ENCODE data around the gene SNX19. TPM values are rescaled to one million over a fixed set of nuclear protein-coding genes. Genes with fewer than 3 reads are reported as not detected.

SNX19 gene
- total and polyA plus RNA-seq, 2 experiments from 2014 or later = 5.2 to 30.0 TPM

DNA sequence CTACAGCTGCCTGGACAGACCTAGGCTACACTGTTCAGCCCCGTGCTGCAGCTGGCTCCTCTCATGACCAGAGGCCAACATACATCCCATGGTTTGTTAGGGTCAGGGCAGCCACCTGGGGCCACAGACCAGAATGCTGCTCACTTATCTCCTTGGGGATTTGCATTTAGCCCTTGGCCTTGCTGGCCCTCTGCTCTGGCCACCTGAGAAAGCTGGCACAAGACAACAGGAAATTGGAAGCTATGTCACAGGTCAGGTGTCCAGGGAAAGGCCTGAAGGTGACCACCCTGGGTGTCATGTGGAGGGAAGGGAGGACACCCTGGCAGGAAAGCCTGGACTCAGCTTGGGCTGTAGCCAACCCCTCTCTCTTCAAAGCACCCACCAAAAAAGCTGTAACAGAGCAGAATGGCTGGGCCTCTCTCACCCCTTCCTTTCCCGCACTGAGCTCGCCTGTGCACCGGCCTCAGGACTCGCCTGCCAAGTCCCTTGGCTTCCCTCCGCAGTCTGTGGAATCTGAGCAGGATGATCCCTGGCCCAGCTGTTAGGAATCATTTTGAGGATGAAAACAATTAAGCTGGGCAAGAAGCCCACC, 86.3 kb downstream of the SNX19 start:
- Histone ChIP-seq H4K20me1 (replicated peaks; ENCODE audit: insufficient read depth) (no peaks in the 10 kb centered on the region), H3K4me1 (ENCODE audit: insufficient read depth) (no peaks in the 10 kb centered on the region), H3K36me3 (ENCODE audit: insufficient read depth) (no peaks in the 10 kb centered on the region), H3K79me2 (replicated peaks; ENCODE audit: insufficient read depth) (no peaks in the 10 kb centered on the region), H3K4me2 (no peak overlapping the region), H3F3A (replicated peaks; ENCODE audit: low read depth) (no peaks in the 10 kb centered on the region), H3K9me2 (ENCODE audit: insufficient read depth) (no peaks in the 10 kb centered on the region; the same call in 1 of the 2 replicates), H2AFZ (no peak overlapping the region), H3K27me3 (ENCODE audit: insufficient read depth) (no peaks in the 10 kb centered on the region), H3K4me3 (no peak overlapping the region), H3K27ac (ENCODE audit: low read depth) (no peak overlapping the region)
- H3K36me3 Mint-ChIP-seq (ENCODE audit: low read depth) = no peaks in the 10 kb centered on the region
- TF ChIP-seq NANOG (IDR thresholded peaks at IDR 0.05; ENCODE audit: borderline replicate concordance) (no peak), EZH2phosphoT487 (IDR thresholded peaks at IDR 0.05; ENCODE audit: unreplicated experiment) (no peak), CREB1 (CRISPR knock-in tag; IDR thresholded peaks at IDR 0.05; ENCODE audit: low read depth) (no peak), ZNF114 (CRISPR knock-in tag; IDR thresholded peaks at IDR 0.05) (no peak), JUNB (IDR thresholded peaks at IDR 0.05; ENCODE audit: unreplicated experiment) (no peak), POLR2AphosphoS5 (IDR thresholded peaks at IDR 0.05; ENCODE audit: low read depth) (no peak), STAT1 (IDR thresholded peaks at IDR 0.05; ENCODE audit: unreplicated experiment) (no peak)
- TF ChIP-seq, protein P1, sequence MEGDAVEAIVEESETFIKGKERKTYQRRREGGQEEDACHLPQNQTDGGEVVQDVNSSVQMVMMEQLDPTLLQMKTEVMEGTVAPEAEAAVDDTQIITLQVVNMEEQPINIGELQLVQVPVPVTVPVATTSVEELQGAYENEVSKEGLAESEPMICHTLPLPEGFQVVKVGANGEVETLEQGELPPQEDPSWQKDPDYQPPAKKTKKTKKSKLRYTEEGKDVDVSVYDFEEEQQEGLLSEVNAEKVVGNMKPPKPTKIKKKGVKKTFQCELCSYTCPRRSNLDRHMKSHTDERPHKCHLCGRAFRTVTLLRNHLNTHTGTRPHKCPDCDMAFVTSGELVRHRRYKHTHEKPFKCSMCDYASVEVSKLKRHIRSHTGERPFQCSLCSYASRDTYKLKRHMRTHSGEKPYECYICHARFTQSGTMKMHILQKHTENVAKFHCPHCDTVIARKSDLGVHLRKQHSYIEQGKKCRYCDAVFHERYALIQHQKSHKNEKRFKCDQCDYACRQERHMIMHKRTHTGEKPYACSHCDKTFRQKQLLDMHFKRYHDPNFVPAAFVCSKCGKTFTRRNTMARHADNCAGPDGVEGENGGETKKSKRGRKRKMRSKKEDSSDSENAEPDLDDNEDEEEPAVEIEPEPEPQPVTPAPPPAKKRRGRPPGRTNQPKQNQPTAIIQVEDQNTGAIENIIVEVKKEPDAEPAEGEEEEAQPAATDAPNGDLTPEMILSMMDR (conservative IDR thresholded peaks at IDR 0.05; ENCODE audit: low read depth in 2 of 2) = no peak
- no peak overlapping the region for H3K4me3 Mint-ChIP-seq
- DNase-seq (ENCODE audit: low spot score) (no peak), ATAC-seq (no peak)
- H3K9me3 Mint-ChIP-seq = no peaks in the 10 kb centered on the region
- H3K27me3 Mint-ChIP-seq (ENCODE audit: insufficient read depth, low read depth, poor library complexity) = no peaks in the 10 kb centered on the region
- H3K4me1 Mint-ChIP-seq = peaks cover 7% of the 10 kb centered on the region
- H3K27ac Mint-ChIP-seq = no peak overlapping the region

DNA sequence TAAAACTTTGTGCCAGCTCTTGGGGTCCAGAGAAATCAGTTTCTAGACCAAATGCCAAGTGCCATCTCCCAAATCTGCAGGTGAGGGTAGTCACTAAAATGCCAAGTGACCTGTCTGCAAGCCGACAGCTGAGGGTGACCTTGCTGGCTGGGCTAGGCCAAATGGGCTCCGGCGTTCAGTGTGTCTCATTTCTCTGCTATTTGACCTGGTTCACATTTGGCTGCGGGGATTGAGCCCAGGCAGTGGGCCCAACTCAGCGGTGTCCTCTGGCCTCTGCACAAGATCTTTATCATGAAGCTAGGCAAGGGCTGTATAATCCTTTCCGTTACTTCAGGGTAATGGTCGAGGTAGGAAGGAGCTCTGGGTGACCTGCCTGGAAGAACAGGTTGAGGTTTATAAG, 87.5 kb downstream of the SNX19 start:
- no peak for ATAC-seq
- Histone ChIP-seq H4K20me1 (replicated peaks; ENCODE audit: insufficient read depth) (no peaks in the 10 kb centered on the region), H3F3A (replicated peaks; ENCODE audit: low read depth) (no peaks in the 10 kb centered on the region), H2AFZ (no peak overlapping the region), H3K4me3 (no peak overlapping the region), H3K4me1 (ENCODE audit: insufficient read depth) (no peaks in the 10 kb centered on the region), H3K79me2 (replicated peaks; ENCODE audit: insufficient read depth) (no peaks in the 10 kb centered on the region), H3K4me2 (no peak overlapping the region), H3K9me2 (ENCODE audit: insufficient read depth) (no peaks in the 10 kb centered on the region; the same call in 1 of the 2 replicates), H3K27ac (ENCODE audit: low read depth) (no peak overlapping the region), H3K36me3 (ENCODE audit: insufficient read depth) (no peaks in the 10 kb centered on the region), H3K27me3 (ENCODE audit: insufficient read depth) (no peaks in the 10 kb centered on the region)
- Mint-ChIP-seq H3K36me3 (ENCODE audit: low read depth) (no peaks in the 10 kb centered on the region), H3K4me1 (peaks cover 10% of the 10 kb centered on the region), H3K4me3 (no peak overlapping the region), H3K9me3 (no peaks in the 10 kb centered on the region), H3K27ac (no peak overlapping the region), H3K27me3 (ENCODE audit: insufficient read depth, low read depth, poor library complexity) (no peaks in the 10 kb centered on the region)
- no peak for DNase-seq (ENCODE audit: low spot score)
- TF ChIP-seq, protein P1 (conservative IDR thresholded peaks at IDR 0.05; ENCODE audit: low read depth in 2 of 2) = no peak
- no peak for TF ChIP-seq ZNF331 (CRISPR knock-in tag; IDR thresholded peaks at IDR 0.05; ENCODE audit: low read depth)
- no peak for TF ChIP-seq EZH2phosphoT487 (IDR thresholded peaks at IDR 0.05; ENCODE audit: unreplicated experiment)
- TF ChIP-seq NANOG (IDR thresholded peaks at IDR 0.05; ENCODE audit: borderline replicate concordance) = no peak
- no peak for TF ChIP-seq STAT1 (IDR thresholded peaks at IDR 0.05; ENCODE audit: unreplicated experiment)
- TF ChIP-seq JUNB (IDR thresholded peaks at IDR 0.05; ENCODE audit: unreplicated experiment) = no peak
- TF ChIP-seq EZH2 (IDR thresholded peaks at IDR 0.05; ENCODE audit: low read depth, unreplicated experiment) = no peak
- no peak for TF ChIP-seq CREB1 (CRISPR knock-in tag; IDR thresholded peaks at IDR 0.05; ENCODE audit: low read depth)
- no peak for TF ChIP-seq POLR2AphosphoS5 (IDR thresholded peaks at IDR 0.05; ENCODE audit: low read depth)
- TF ChIP-seq, protein P2, sequence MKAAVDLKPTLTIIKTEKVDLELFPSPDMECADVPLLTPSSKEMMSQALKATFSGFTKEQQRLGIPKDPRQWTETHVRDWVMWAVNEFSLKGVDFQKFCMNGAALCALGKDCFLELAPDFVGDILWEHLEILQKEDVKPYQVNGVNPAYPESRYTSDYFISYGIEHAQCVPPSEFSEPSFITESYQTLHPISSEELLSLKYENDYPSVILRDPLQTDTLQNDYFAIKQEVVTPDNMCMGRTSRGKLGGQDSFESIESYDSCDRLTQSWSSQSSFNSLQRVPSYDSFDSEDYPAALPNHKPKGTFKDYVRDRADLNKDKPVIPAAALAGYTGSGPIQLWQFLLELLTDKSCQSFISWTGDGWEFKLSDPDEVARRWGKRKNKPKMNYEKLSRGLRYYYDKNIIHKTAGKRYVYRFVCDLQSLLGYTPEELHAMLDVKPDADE (IDR thresholded peaks at IDR 0.05) = no peak
- no peak for TF ChIP-seq ZNF114 (CRISPR knock-in tag; IDR thresholded peaks at IDR 0.05)

All from GM23338 (cell line).